Prostate gland (tissue), 2 donors: ENCODE results near the gene SCN7A. TPM values are rescaled to one million over a fixed set of nuclear protein-coding genes. Genes with fewer than 3 reads are reported as not detected.
"Not testable (repeated sequence)": the region's sequence is repeated elsewhere in the genome, so short reads cannot be mapped to it uniquely, and the experiment has no call there.

ENCODE experiments used
- DNase-seq: peaks from one replicate; pipeline ENCODE4 v3.0.0-alpha.2; 2019; ENCODE audit warnings: low spot score
- H3K27ac ChIP-seq, 2 donors: fragments of 200-600 bp; sonication (generic); 2 replicates each; pipeline ENCODE4 v1.5.1; 2017 to 2019
- H3K27me3 ChIP-seq: fragments of 200-600 bp; sonication (generic); replicated peaks from 2 replicates; pipeline ENCODE4 v1.5.1; 2019; ENCODE audit not compliant: insufficient read depth
- H3K36me3 ChIP-seq, 2 donors: fragments of 200-600 bp; sonication (generic); 1 replicate in 1 of 2; 2 replicates in 1 of 2; pipeline versions ENCODE4 v1.5.1 to v1.8.1; 2017 to 2019
- H3K4me1 ChIP-seq: fragments of 200-600 bp; sonication (generic); replicated peaks from 2 replicates; pipeline ENCODE4 v1.5.1; 2019
- H3K4me3 ChIP-seq, 2 donors: fragments of 200-600 bp; sonication (generic); 2 replicates each; pipeline ENCODE4 v1.5.1; 2017 to 2019
- H3K9me3 ChIP-seq: fragments of 200-600 bp; sonication (generic); 2 replicates; pipeline ENCODE4 v1.5.1; 2017
- POLR2A ChIP-seq: fragments of 450-650 bp; IDR thresholded peaks from one replicate; pipeline ENCODE4 v1.6.1; 2016; ENCODE audit warnings: antibody characterized with exemption, mild to moderate bottlenecking
- WGBS: methylation state at CpG from one replicate; pipeline ENCODE4 v1.1.5; 2018; 5-methylcytosine and 5-hydroxymethylcytosine counted together
- intact Hi-C: fragments of 100-400 bp; cut with DNase I; formaldehyde crosslinking; loops from one replicate; pipeline ENCODE4 v1.14.2; 2022
- total RNA-seq, 2 donors: library from RNA; depleted of rRNA; stranded (reverse); fragments of >200 nt; gene quantifications; one replicate each; pipeline ENCODE4 v1.1.0, GENCODE V29; 2016
- TF ChIP-seq, protein P1 (sequence below), 4 experiments: fragments of 200-600 bp in 2 of 4; fragments of 450-650 bp in 2 of 4; sonication (generic) in 2 of 4; IDR thresholded peaks; 1 replicate in 3 of 4; 2 replicates in 1 of 4; pipeline ENCODE4 v1.5.1; 2016 to 2019; ENCODE audit warnings: antibody characterized with exemption in 4 of 4, mild to moderate bottlenecking in 2 of 4, moderate library complexity in 2 of 4

The SCN7A gene
- total RNA-seq, 2 donors from 2014 or later: 6.3 to 16.5 TPM

DNA sequence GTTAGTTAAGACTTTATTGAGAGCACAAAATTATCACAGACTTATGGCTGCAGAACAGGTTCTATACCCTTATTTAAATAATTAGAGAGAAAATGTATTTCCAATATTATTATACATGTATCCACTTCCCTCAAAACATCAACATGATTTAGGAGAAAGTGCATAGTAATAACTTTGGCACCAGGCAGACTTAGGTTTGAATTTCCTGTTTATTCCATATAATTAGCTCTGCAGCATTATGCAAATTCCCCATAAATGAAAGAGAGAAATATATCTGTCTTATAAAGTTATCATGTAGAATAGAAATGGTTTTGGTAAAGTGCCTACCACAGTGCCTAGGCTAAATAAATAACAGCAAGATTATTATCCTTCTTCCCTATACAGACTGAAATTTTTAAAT, 133.6 kb downstream of the SCN7A start:
- Histone ChIP-seq H3K27ac (no peak overlapping the region), H3K36me3 (no peaks in the 10 kb centered on the region), H3K27me3 (no peaks in the 10 kb centered on the region), H3K4me1 (no peaks in the 10 kb centered on the region), H3K9me3 (no peaks in the 10 kb centered on the region), H3K4me3 (no peak overlapping the region)
- TF ChIP-seq, protein P1, sequence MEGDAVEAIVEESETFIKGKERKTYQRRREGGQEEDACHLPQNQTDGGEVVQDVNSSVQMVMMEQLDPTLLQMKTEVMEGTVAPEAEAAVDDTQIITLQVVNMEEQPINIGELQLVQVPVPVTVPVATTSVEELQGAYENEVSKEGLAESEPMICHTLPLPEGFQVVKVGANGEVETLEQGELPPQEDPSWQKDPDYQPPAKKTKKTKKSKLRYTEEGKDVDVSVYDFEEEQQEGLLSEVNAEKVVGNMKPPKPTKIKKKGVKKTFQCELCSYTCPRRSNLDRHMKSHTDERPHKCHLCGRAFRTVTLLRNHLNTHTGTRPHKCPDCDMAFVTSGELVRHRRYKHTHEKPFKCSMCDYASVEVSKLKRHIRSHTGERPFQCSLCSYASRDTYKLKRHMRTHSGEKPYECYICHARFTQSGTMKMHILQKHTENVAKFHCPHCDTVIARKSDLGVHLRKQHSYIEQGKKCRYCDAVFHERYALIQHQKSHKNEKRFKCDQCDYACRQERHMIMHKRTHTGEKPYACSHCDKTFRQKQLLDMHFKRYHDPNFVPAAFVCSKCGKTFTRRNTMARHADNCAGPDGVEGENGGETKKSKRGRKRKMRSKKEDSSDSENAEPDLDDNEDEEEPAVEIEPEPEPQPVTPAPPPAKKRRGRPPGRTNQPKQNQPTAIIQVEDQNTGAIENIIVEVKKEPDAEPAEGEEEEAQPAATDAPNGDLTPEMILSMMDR (IDR thresholded peaks at IDR 0.05): no peak
- intact Hi-C loops: no loop called here
- DNase-seq: no peak

DNA sequence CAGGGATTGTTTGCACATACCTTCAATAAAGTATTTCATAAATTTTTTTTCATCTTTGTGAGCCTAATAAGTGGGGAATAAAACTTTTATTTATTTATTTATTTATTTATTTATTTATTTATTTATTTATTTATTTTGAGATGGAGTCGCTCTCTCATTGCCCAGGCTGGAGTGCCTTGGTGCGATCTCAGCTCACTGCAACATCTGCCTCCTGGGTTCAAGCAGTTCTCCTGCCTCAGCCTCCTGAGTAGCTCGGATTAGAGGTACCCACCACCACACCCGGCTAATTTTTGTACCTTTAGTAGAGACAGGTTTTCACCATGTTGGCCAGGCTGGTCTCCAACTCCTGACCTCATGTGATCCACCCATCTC, 136.1 kb downstream of the SCN7A start:
- DNase-seq, H3K4me3 ChIP-seq, H3K36me3 ChIP-seq, H3K27ac ChIP-seq, H3K4me1 ChIP-seq, H3K9me3 ChIP-seq, intact Hi-C loops, H3K27me3 ChIP-seq: not testable (repeated sequence)
- WGBS: 94% methylated on average over 4 of the region's 4 CpGs

- H3K36me3 ChIP-seq: no peaks in the 10 kb centered on the region
- no peak for DNase-seq
- no peak for TF ChIP-seq POLR2A
- H3K27me3 ChIP-seq: no peaks in the 10 kb centered on the region
- WGBS: 87% methylated on average over 7 of the region's 7 CpGs
- H3K4me1 ChIP-seq: no peaks in the 10 kb centered on the region
- H3K9me3 ChIP-seq: no peaks in the 10 kb centered on the region
- no peak overlapping the region for H3K4me3 ChIP-seq
- no peak overlapping the region for H3K27ac ChIP-seq
- intact Hi-C loops: no loop called here
Observed at GRCh38 chr2:166357068-166357949, 136.7 kb downstream of the SCN7A start.

Other genes with a start within 250 kb of the SCN7A start
- 10 to 100 TPM in 1 of 2 donors, under 1 TPM in 1; 0.46 to 44.1 TPM for gene SCN9A, start 118.3 kb downstream of the SCN7A start, total RNA-seq